ENCODE results near the gene LRRC59. TPM values are rescaled to one million over a fixed set of nuclear protein-coding genes. Genes with fewer than 3 reads are reported as not detected.

The LRRC59 gene
- total and polyA plus RNA-seq, 2 experiments from 2014 or later: 105 to 121 TPM

DNA sequence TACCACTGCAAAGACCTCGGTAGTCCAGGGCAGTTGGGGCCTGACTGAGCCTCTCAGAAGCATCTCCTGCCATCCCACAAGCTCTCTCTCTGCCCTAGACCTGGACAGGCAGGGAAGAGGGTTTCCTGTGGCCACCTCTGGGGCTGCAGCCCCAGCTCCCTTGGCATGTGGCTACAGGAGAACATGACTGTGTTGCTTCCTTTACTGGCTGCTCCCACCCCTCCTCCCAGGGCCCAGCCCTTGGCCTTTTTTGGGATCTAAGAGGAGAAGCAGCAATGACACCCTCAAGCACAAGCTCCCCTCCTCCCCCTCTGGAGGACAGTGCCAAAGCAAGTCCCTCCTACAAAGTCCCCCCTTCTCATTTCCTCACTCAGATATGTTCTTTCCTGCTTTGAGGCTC lies 29.9 kb downstream of the LRRC59 start:
- H3K4me1 ChIP-seq (ENCODE audit: insufficient read depth): peaks cover 11% of the 10 kb centered on the region
- WGBS (ENCODE audit: low lambda C conversion rate, missing lambda C conversion rate): 100% methylated on average over 1 of the region's 1 CpG
- no peaks in the 10 kb centered on the region for H3K36me3 ChIP-seq (replicated peaks; ENCODE audit: insufficient read depth, low read depth)
- no peak overlapping the region for H3K4me2 ChIP-seq
- H3K9me3 ChIP-seq (ENCODE audit: low read depth): no peaks in the 10 kb centered on the region
- no peak for DNase-seq (ENCODE audit: low spot score)
- H3K9me2 ChIP-seq (replicated peaks; ENCODE audit: insufficient read depth): no peaks in the 10 kb centered on the region
- H3K27me3 ChIP-seq: no peaks in the 10 kb centered on the region
- peaks cover 28% of the 10 kb centered on the region for H3K79me2 ChIP-seq
- H4K20me1 ChIP-seq (ENCODE audit: insufficient read depth, poor library complexity, severe bottlenecking): no peaks in the 10 kb centered on the region
- TF ChIP-seq, protein P1, sequence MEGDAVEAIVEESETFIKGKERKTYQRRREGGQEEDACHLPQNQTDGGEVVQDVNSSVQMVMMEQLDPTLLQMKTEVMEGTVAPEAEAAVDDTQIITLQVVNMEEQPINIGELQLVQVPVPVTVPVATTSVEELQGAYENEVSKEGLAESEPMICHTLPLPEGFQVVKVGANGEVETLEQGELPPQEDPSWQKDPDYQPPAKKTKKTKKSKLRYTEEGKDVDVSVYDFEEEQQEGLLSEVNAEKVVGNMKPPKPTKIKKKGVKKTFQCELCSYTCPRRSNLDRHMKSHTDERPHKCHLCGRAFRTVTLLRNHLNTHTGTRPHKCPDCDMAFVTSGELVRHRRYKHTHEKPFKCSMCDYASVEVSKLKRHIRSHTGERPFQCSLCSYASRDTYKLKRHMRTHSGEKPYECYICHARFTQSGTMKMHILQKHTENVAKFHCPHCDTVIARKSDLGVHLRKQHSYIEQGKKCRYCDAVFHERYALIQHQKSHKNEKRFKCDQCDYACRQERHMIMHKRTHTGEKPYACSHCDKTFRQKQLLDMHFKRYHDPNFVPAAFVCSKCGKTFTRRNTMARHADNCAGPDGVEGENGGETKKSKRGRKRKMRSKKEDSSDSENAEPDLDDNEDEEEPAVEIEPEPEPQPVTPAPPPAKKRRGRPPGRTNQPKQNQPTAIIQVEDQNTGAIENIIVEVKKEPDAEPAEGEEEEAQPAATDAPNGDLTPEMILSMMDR (IDR thresholded peaks at IDR 0.05; ENCODE audit: poor library complexity): no peak
- no peak for TF ChIP-seq EZH2phosphoT487 (IDR thresholded peaks at IDR 0.05; ENCODE audit: low read depth, severe bottlenecking, unreplicated experiment)
- H3K27ac ChIP-seq: no peak overlapping the region
- H3K4me3 ChIP-seq: no peak overlapping the region
- H2AFZ ChIP-seq: no peak overlapping the region

DNA sequence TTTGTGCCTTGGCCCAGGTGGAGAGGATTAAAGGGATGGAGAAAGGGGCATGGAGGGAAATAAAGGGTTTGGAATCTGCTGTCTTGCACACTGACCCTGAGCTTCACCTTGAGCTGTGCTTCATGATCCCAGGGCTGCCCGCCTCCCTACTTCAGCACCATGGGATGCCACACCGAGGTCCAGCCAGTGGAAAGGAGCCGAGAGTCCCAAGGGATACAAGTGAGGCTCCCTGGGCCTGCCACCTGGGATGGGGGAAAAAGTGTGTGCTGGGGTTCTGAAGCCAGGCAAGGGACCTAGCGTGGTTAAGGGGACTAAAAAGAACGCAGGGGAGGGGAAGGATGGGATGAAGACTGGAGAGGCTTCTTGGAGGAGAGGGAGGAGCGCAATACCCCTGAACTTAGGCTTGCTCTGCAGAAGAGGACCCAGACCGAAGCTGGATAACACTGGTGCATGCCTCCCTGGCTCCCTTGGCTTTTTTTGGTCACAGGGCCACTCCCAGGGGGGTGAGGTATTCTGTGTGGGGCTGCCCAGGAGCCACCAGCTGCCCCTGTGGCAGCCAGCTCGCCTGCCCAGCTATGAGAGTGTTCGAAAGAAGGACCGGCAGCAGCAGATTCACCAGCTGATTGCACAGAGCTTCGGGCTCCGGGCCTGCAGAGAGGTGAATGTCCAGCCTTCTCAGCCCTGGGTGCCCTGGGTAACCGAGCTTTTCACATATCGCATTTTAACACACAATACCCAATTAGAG lies 31.5 kb downstream of the LRRC59 start:
- H3K9me3 ChIP-seq (ENCODE audit: low read depth): no peaks in the 10 kb centered on the region
- H3K9me2 ChIP-seq (replicated peaks; ENCODE audit: insufficient read depth): no peaks in the 10 kb centered on the region
- no peak overlapping the region for H2AFZ ChIP-seq
- H3K4me1 ChIP-seq (ENCODE audit: insufficient read depth): peaks cover 7% of the 10 kb centered on the region
- 96% methylated on average over 14 of the region's 14 CpGs for WGBS (ENCODE audit: low lambda C conversion rate, missing lambda C conversion rate)
- H3K27ac ChIP-seq: no peak overlapping the region
- no peak for DNase-seq (ENCODE audit: low spot score)
- no peaks in the 10 kb centered on the region for H3K36me3 ChIP-seq (replicated peaks; ENCODE audit: insufficient read depth, low read depth)
- no peaks in the 10 kb centered on the region for H3K27me3 ChIP-seq
- H3K4me2 ChIP-seq: no peak overlapping the region
- TF ChIP-seq EZH2 (IDR thresholded peaks at IDR 0.05; ENCODE audit: borderline replicate concordance): no peak
- TF ChIP-seq, protein P1 (IDR thresholded peaks at IDR 0.05; ENCODE audit: poor library complexity): no peak
- no peak for TF ChIP-seq EZH2phosphoT487 (IDR thresholded peaks at IDR 0.05; ENCODE audit: low read depth, severe bottlenecking, unreplicated experiment)
- H4K20me1 ChIP-seq (ENCODE audit: insufficient read depth, poor library complexity, severe bottlenecking): no peaks in the 10 kb centered on the region
- H3K79me2 ChIP-seq: peaks cover 13% of the 10 kb centered on the region
- no peak overlapping the region for H3K4me3 ChIP-seq

DNA sequence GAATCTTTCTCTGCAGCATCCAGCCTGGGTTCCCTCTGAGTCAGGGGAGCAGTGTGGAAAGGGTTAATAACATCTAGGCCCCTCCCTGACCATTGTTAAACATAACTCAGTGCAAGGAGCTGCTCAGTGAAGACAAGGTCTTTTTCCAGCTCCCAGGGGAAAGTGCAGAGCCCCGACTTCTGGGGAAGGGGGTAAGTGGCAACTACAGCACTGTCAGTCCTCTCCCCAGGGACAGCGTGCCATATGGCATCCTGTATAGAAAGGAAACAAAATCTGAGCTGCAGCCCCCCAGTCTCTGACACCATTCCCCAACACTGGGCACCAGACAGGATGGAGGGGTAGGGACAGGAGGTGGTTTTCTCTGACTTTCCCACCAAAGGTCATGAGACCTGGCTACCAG lies 32.2 kb downstream of the LRRC59 start:
- Histone ChIP-seq H3K4me1 (ENCODE audit: insufficient read depth) (peaks cover 7% of the 10 kb centered on the region), H3K27ac (no peak overlapping the region), H3K9me3 (ENCODE audit: low read depth) (no peaks in the 10 kb centered on the region), H3K9me2 (replicated peaks; ENCODE audit: insufficient read depth) (no peaks in the 10 kb centered on the region), H4K20me1 (ENCODE audit: insufficient read depth, poor library complexity, severe bottlenecking) (no peaks in the 10 kb centered on the region), H3K79me2 (peaks cover 6% of the 10 kb centered on the region), H2AFZ (no peak overlapping the region), H3K4me2 (no peak overlapping the region), H3K27me3 (no peaks in the 10 kb centered on the region), H3K4me3 (no peak overlapping the region), H3K36me3 (replicated peaks; ENCODE audit: insufficient read depth, low read depth) (no peaks in the 10 kb centered on the region)
- no peak for DNase-seq (ENCODE audit: low spot score)
- WGBS (ENCODE audit: low lambda C conversion rate, missing lambda C conversion rate): 63% methylated on average over 2 of the region's 2 CpGs
- TF ChIP-seq, protein P1 (IDR thresholded peaks at IDR 0.05; ENCODE audit: poor library complexity): no peak
- TF ChIP-seq EZH2phosphoT487 (IDR thresholded peaks at IDR 0.05; ENCODE audit: low read depth, severe bottlenecking, unreplicated experiment) (no peak), EZH2 (IDR thresholded peaks at IDR 0.05; ENCODE audit: borderline replicate concordance) (no peak)
